DMS53 treated with DMSO at 0.1 percent for 48 hours (cell line): ENCODE data around the gene ADAMTS17.
"Not testable (repeated sequence)": the region's sequence is repeated elsewhere in the genome, so short reads cannot be mapped to it uniquely, and the experiment has no call there.

Experiments
- DNase-seq: peaks from one replicate; lab custom pipeline; 2025; ENCODE audit not compliant: unreplicated experiment; lab: John Stamatoyannopoulos, UW

ADAMTS17 gene

DNA sequence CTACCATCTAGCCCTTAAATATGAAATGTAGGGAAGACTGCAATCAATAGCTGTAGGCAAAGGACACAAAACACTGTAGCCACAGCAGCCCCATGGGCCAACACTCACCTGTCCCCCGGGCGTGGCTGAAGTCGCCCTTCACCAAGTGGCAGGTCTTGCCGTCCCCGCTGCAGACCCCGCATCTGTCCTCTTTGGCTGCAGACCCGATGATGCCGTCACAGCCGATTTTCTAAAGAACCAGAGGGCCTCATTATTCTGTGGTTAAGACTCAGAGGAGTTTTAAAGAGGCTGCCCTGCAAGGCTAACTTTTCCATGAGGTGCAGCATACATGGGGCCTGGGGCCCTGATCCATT is 245.6 kb downstream of the ADAMTS17 start:
- DNase-seq: no peak

DNA sequence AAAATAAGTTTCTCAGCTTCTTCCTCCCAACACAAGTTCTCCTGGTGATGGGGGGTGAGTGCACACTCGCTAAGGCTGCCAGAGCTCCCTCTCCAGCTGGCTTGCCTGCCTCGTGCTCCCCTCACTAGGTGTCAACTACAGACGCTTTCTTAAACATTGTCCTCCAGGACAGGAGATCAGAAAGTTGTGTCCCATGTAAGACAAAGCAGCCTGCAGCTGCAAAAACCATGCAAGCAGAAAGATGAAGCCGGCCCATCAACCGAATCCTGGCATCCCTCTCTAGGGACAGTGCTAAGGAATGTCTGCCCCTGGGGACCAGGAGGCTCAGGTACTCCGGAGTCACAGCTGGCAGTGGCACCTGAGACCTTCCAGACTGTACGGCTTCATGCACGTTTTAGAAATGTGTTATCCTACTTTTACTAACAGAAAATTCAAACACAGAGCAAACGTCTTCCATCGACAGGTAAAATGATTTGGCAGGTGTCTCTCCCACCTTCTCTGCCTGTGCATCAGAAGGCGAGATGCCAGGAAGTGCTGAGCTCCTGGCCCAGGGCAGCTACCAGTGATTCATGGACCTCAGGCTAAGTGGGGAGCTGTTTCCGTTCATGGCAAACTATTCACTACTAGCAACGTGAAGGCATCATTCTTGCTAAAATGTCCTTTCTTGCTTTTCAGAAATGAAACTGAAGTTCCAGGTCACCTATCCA is 246.1 kb downstream of the ADAMTS17 start:
- DNase-seq: no peak

DNA sequence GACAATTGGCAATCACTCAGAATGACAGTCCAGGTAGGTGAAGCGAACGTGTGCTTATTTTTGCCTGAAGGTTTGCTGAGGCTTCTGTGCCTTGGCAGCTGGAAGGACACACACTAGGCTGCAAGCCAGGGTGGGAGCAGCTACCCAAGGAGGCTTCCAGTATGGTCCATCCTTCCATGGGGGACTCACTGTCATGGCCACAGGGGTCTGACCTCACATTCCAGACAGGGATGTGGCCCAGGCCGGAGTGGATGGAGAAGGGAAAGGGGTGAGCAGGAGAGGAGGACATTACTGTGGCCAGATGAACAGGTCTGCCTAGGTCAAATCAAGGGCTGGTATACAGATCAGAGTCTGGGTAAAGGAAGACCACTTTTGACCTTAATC is 247.7 kb downstream of the ADAMTS17 start:
- DNase-seq: no peak

DNA sequence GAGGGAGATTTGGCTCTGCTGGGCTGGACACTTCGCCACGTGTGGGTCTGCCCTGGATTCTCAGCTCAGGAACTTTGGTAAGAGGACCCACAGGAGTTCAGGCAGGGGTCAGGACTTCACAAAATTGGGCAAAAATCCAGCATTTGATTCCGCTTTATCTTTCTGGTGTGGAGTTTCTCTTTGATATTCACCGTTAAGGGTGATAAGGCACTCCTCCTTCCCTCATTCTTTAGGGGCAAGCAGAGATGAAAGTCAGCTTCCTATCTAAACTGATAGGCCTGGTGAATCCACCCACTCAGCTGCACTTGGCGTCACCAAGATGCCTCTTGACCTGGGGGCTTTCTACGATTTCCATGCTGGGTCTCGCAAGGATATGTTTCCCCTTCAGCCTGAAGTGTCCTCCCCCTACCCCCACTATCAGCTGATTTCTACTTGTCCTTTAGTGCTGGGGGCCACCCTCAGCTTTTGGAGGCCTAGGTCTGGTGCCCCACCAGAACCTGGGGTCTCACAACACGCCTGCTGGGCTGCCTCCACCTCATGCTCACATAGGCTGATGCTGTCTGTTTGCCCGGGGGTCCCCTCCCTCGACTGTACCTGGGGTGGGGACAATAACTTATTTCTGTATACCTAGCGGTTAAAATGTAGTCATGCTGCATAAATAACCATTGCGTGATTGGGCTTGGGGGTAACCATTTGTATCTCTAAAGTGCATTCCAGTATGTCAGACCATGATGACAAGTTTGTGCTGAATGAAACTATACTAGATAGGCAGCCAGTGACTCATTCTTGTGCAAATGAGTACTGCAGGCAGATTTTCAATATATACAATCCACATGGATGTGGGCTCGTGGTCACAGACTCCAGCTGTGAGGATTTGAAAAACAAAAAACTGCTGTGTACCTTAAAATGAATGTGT is 248.3 kb downstream of the ADAMTS17 start:
- DNase-seq: no peak

DNA sequence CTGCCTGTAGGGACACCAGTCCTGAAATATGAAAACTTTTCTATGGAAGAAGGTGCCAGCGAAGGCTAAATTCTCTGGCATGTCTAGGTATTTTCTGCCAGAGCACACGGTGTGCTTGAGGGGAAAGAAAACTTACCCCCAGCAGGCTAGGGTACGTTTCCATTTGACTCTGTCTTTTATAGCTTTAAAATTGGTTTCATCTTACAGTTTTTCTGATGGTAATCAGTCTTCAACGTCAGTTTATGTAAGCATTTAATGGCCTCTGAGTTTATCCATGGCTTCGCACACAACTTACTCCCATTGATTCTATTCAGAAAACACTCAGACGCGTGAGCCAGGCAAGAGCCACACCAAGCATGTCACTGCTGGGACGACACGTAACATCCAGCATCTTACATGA is 249.7 kb downstream of the ADAMTS17 start:
- DNase-seq: no peak

DNA sequence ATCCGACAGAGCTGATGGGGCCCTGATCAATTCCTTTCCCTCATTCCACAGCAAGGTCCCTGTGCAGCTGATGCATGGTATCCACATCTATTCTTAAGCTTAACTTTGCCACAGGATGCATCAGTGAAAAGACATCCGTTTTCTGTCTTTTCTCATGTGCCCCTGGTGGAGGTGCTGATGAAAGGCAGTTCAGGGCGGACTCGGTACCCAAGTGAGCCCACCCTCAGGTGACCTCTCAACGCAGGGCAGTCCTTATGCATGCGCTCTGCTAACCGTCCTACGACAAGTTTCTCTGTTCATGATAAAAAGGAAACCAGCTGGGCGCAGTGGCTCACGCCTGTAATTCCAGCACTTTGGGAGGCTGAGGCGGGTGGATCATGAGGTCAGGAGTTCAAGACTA is 251.4 kb downstream of the ADAMTS17 start:
- DNase-seq: no peak

DNA sequence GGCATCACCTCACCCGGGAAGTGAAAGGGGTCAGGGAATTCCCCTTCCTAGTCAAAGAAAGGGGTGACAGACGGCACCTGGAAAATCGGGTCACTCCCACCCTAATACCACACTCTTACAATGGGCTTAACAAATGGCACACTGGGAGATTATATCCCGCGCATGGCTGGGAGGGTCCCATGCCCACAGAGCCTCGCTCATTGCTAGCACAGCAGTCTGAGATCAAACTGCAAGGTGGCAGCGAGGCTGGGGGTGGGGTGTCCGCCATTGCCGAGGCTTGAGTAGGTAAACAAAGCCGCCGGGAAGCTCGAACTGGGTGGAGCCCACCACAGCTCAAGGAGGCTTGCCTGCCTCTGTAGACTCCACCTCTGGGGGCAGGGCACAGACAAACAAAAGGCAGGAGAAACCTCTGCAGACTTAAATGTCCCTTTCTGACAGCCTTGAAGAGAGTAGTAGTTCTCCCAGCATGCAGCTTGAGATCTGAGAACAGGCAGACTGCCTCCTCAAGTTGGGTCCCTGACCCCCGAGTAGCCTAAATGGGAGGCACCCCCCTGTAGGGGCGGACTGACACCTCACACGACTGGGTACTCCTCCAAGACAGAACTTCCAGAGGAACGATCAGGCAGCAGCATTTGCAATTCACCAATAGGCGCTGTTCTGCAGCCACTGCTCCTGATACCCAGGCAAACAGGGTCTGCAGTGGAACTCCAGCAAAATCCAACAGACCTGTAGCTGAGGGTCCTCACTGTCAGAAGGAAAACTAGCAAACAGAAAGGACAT is 257.5 kb downstream of the ADAMTS17 start:
- not testable (repeated sequence) for DNase-seq

DNA sequence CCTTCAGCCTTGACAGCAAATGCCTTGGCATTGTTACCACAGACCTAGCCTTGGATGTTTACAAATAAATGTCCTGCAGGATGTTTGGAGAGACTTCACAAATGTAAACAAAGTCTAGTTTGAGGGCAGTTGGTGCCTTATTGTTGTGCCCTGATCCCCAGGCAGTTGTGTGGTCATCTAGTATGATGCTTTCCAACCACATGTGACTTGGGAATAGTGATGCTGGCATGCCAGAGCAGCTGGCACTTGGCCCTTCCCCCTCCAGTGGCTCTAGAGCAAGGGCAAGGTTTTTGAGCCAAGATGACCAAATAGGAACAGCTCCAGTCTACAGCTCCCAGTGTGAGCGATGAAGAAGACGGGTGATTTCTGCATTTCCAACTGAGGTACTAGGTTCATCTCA is 258.2 kb downstream of the ADAMTS17 start:
- DNase-seq: no peak

DNA sequence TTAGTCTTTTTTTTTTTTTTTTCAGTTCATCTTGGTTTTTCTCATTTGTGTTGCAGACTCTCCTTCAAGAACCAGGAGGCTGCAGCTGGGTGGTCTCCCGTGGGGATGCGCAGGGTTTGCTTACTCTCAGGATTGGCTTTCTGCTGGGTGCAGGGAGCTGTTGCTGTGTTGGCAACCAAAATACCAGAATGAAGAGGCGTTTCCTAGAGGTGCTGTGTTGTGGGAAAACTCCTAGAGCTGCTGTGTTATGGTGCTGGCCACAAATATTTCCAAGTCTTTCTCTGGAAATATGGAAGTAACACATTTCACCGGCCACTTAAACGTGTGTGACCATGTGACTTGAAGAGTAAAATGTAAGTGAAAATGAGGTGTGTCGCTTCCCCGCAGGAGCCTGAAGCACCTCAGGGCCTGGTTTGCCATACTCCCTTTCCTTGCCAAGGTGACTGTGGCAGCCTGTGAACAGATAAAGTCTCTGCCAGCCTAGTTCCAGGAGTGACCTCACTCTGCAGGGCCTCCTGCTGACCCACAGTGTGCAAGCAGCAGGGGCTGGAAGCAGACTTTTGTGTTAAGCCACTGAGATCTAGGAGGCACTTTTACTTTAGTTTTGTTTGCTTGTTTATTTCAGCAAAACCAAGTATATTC is 258.9 kb downstream of the ADAMTS17 start:
- no peak for DNase-seq

DNA sequence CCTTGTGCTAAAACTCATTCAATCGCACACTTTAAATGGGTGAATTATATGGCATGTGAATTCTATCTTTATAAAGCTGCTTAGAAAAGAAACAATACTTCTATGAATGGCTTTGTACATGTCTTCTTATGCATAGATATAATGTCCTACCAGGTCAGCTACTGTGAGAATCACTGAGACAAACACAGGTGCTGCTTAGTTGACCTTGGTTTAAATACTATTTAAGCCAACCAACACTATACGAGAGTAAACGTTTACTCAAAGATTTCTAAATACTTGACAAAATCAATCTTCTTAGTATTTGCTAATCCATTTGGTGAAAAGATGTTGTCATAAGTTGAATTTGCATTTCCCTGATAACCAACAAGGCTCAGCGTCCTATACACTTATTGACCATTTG is 260.3 kb downstream of the ADAMTS17 start:
- no peak for DNase-seq

DNA sequence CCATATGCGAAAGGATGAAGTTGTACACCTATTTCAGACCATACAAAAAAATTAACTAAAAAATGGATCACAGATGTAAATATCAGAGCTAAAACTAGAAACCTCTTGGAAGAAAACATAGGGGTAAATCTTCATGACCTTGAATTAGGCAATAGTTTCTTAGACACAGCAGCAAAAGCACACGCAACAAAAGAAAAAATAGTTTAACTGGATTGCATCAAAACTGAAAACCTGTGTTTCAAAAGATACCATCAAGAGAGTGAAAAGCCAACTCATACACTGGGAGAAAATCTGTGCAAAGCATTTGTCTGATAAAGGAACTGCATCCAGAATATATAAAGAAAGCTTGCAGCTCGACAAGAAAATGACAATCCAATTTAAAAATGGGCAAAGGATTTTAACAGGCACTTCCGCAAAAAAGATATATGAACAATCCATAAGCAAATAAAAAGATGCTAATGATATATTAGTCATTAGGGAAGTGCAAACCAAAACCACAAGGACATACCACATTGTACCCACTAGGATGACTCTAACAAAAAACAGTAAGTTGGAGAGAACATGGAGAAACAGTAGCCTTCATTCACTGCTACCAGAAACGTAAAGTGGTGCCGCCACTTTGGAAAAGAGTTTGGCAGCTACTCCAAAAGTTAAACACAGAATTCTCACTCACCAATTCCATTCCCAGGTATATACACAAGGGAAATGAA is 263.1 kb downstream of the ADAMTS17 start:
- DNase-seq: no peak

DNA sequence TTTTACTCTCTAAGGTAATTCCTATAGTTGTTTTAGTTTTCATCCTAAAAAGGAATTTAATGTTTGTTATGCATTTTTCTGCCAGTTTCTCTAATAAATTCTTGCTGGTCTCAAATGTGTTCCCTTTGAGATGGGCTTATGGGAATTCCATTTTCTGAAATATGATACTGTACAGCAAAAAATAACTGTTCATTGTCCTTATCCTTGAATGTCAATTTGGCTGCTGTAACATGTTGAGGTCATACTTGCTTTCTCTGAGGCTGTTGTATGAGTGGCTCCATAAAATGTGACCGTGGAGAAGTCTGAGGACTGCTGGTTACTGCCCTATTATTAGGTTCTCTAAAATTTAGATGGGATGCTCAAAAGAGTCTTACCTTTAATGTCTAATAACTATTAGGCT is 266.5 kb downstream of the ADAMTS17 start:
- no peak for DNase-seq

DNA sequence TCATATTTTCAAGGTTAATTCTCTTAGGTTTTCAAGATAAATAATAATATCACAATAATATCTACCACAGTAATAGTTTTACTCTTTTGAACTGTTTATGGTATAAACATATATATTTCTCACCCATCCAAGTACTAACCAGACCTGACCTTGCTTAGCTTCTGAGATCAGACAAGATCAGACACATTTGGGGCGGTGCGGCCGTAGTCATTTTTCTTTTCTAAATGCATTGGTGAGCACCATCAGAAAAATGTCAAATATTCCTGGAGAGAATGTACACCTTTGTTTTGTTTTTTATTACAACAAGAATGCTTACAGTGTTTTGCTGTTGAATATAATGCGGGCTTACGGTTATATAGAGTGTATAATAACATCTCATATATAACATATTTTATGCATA is 267.8 kb downstream of the ADAMTS17 start:
- DNase-seq: no peak

DNA sequence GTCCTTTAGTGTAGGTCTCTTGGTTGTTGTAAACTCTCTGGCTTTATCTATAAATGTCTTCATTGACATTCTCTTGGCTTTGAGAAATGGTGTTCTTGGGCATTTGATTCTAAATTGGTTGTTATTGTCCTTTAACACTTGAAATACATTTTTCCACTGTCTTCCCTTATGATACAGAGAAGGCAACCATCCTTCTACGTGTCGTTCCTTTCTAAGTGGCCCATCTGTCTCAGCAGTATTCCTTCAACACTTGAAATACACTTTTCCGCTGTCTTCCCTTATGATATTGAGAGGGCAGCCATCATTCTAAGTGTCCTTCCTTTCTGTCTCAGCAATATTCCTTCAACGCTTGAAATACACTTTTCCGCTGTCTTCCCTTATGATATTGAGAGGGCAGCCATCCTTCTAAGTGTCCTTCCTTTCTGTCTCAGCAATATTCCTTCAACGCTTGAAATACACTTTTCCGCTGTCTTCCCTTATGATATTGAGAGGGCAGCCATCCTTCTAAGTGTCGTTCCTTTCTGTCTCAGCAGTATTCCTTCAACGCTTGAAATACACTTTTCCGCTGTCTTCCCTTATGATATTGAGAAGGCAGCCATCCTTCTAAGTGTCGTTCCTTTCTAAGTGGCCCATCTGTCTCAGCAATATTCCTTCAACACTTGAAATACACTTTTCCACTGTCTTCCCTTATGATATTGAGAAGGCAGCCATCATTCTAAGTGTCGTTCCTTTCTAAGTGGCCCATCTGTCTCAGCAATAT is 275.1 kb downstream of the ADAMTS17 start:
- not testable (repeated sequence) for DNase-seq

DNA sequence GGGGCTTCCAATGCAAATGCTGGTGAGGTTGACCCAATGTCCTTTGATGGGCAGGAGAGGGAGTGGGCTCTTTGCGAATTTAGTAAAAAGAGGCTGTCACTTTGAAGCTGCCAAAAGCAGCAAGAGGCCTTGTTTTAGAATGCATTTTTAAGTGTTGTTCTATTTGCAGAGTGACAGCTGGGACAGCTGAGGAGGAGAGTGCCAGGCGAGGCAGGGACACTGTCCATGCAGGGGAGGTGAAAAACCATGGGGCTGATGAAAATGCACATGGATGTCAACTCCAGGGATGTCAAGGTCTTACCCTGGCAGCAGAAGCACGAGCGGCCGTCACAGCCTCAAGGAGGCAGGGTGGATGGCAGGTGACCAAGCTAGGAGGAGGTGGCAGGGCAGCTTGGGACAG is 279.8 kb downstream of the ADAMTS17 start:
- no peak for DNase-seq

DNA sequence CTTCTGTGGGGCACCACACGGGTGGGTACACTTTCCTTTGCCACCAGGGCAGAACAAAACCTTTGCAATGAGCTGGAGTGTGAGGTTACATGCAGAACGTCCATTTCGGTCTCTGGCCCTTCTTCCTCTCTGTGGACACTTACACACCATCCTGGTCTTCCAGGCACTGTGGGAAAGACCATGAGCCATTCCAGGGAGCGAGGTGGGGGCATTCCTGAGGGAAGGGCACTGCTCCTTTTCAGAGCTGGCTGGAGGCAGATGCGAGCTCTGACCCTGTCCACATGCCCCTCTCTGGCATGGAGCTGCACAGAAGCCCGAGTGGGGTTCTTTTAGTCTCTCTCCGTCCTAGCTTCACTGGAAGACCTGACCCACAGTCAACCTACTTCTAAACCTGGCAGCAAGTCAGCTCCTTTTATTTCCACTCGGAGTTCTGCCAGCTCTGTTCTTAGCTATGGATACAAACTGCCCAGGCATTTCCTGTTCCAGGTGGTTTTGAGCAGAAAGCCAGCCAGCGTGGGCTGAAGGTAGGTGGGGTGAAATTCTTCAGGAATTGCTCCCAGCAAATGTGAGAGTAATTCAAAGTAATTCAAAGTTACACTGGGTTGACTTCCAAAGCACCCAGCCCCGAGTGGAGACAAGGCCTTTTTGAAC is 281.4 kb downstream of the ADAMTS17 start:
- DNase-seq: no peak

DNA sequence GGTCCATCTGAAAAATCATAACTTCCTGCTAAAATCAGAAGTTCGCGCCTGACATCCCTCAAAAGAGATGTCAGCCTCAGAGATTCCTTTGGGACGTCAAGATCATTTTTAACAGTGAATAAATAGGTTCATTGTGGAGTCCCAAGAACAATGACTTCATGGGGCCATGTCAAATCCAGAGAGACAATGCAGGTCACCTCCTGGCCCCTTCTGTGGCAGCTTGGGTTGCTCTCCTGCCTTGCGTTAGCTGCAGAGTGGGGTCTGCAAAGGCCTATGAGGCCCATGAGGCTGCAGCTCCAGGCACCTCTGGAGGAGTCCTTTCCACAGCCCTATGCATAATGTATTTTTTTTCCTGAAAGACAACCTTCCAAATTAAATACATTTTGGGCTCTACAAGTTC is 282.3 kb downstream of the ADAMTS17 start:
- no peak for DNase-seq

DNA sequence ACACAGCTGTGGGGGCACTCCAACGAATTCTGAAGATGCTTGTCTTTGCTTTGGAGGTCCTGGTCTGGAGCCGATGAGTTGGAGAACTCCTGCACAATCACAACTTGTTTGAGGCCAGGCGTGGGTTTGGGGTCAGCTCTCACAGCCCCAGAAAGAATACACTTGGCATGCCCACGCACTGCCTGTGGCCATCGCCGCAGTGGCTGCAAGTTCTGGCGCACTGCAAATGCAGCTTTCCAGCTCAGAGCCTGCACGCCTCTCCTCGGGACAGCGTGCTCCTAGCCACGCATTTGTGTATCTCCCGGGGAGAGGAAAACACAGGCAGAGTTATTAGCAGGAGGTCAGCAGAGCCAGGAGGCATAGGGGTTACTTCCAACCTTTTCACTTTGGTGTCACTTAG is 282.7 kb downstream of the ADAMTS17 start:
- DNase-seq: no peak

DNA sequence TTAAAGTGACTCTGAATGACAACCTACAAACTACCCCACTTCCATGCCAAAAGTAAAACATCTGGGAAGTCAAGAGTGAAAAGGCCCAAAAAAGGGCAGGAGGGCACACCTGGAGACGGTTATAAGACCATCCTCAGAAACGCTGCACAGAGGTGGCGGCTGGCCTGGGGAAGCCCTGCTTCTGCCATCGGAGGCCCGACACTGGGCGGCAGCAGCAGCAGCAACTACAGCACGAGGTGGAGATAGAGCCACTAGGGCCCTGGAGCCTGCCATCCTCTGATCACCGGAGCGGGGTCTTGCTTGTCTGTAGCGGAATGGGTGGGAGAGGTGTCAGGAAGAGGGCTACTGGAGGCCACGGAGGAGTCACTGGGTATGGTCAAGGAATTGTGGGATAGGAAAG is 283.3 kb downstream of the ADAMTS17 start:
- no peak for DNase-seq
